SK-N-SH treated with all-trans-retinoic acid at 6 μM for 48 hours (cell line): ENCODE results near the gene AEN.

Experiments
- ATAC-seq: fragments of 200-7000 bp; cut with Tn5 transposase; 3 replicates; pipeline ENCODE4 v1.9.1; 2020; ENCODE audit warnings: mild to moderate bottlenecking, moderate library complexity
- ARNTL ChIP-seq: fragments of 450-650 bp; formaldehyde crosslinking; IDR thresholded peaks from 2 replicates; pipeline ENCODE4 v1.5.0; 2020; ENCODE audit warnings: low read depth, mild to moderate bottlenecking, moderate library complexity, borderline replicate concordance
- CSDC2 ChIP-seq: fragments of 250-450 bp; sonication (Bioruptor Pico); IDR thresholded peaks from 2 replicates; pipeline ENCODE4 v1.5.0; 2020; ENCODE audit warnings: mild to moderate bottlenecking, moderate library complexity
- ESRRG ChIP-seq: fragments of 250-450 bp; sonication (Bioruptor Pico); IDR thresholded peaks from 2 replicates; pipeline ENCODE4 v1.6.1; 2021; ENCODE audit warnings: mild to moderate bottlenecking
- GLIS3 ChIP-seq: fragments of 250-450 bp; sonication (Bioruptor Pico); IDR thresholded peaks from 2 replicates; pipeline ENCODE4 v1.5.0; 2020; ENCODE audit warnings: mild to moderate bottlenecking, moderate library complexity
- ISL1 ChIP-seq: fragments of 250-450 bp; sonication (Bioruptor Pico); IDR thresholded peaks from 2 replicates; pipeline ENCODE4 v2.1.2; 2022; ENCODE audit warnings: mild to moderate bottlenecking, moderate library complexity
- PPARA ChIP-seq: fragments of 250-450 bp; sonication (Bioruptor Pico); IDR thresholded peaks from 2 replicates; pipeline ENCODE4 v1.5.0; 2020; ENCODE audit warnings: mild to moderate bottlenecking, borderline replicate concordance
- RARB ChIP-seq: fragments of 250-450 bp; sonication (Bioruptor Pico); IDR thresholded peaks from 2 replicates; pipeline ENCODE4 v1.8.0; 2021; ENCODE audit warnings: mild to moderate bottlenecking, moderate library complexity
- SNAI2 ChIP-seq: fragments of 250-450 bp; sonication (Bioruptor Pico); IDR thresholded peaks from 2 replicates; pipeline ENCODE4 v1.5.0; 2020; ENCODE audit warnings: mild to moderate bottlenecking, moderate library complexity
- TCF4 ChIP-seq: fragments of 250-450 bp; sonication (Bioruptor Pico); IDR thresholded peaks from 2 replicates; pipeline ENCODE4 v1.8.0; 2021; ENCODE audit warnings: mild to moderate bottlenecking, moderate library complexity, borderline replicate concordance
- TOX ChIP-seq: fragments of 250-450 bp; sonication (Bioruptor Pico); IDR thresholded peaks from 2 replicates; pipeline ENCODE4 v1.8.0; 2021; ENCODE audit warnings: mild to moderate bottlenecking, moderate library complexity, borderline replicate concordance
- ZC3H10 ChIP-seq: fragments of 250-450 bp; sonication (Bioruptor Pico); IDR thresholded peaks from 2 replicates; pipeline ENCODE4 v1.5.1; 2021; ENCODE audit warnings: mild to moderate bottlenecking, moderate library complexity
- ZFP3 ChIP-seq: fragments of 250-450 bp; sonication (Bioruptor Pico); IDR thresholded peaks from 2 replicates; pipeline ENCODE4 v1.5.0; 2020; ENCODE audit warnings: mild to moderate bottlenecking, moderate library complexity
- ZNF565 ChIP-seq: fragments of 450-650 bp; formaldehyde crosslinking; conservative IDR thresholded peaks from 2 replicates; pipeline ENCODE4 v1.5.0; 2020; ENCODE audit warnings: low read depth, mild to moderate bottlenecking, moderate library complexity
- ZNF70 ChIP-seq: fragments of 450-650 bp; formaldehyde crosslinking; IDR thresholded peaks from 2 replicates; pipeline ENCODE4 v1.5.0; 2020; ENCODE audit warnings: mild to moderate bottlenecking, moderate library complexity
- ZNF8 ChIP-seq: fragments of 450-650 bp; formaldehyde crosslinking; IDR thresholded peaks from 2 replicates; pipeline ENCODE4 v1.5.0; 2020; ENCODE audit warnings: mild to moderate bottlenecking, moderate library complexity
- TF ChIP-seq, protein P1 (sequence below): fragments of 250-450 bp; sonication (Bioruptor Pico); IDR thresholded peaks from 2 replicates; pipeline ENCODE4 v1.8.0; 2020; ENCODE audit warnings: mild to moderate bottlenecking, moderate library complexity, borderline replicate concordance
- TF ChIP-seq, protein P2 (sequence below): fragments of 250-450 bp; sonication (Bioruptor Pico); IDR thresholded peaks from 2 replicates; pipeline ENCODE4 v1.5.1; 2020; ENCODE audit warnings: low read depth, mild to moderate bottlenecking, moderate library complexity
- TF ChIP-seq, protein P3 (sequence below): fragments of 250-450 bp; sonication (Bioruptor Pico); IDR thresholded peaks from 2 replicates; pipeline ENCODE4 v1.8.0; 2021; ENCODE audit warnings: low read depth, mild to moderate bottlenecking, moderate library complexity, borderline replicate concordance
- TF ChIP-seq, protein P4 (sequence below): fragments of 250-450 bp; sonication (Bioruptor Pico); IDR thresholded peaks from 2 replicates; pipeline ENCODE4 v1.5.0; 2020; ENCODE audit warnings: mild to moderate bottlenecking, moderate library complexity
- TF ChIP-seq, protein P5 (sequence below): fragments of 250-450 bp; sonication (Bioruptor Pico); IDR thresholded peaks from 2 replicates; pipeline ENCODE4 v1.5.1; 2021; ENCODE audit warnings: mild to moderate bottlenecking, moderate library complexity

AEN gene

DNA sequence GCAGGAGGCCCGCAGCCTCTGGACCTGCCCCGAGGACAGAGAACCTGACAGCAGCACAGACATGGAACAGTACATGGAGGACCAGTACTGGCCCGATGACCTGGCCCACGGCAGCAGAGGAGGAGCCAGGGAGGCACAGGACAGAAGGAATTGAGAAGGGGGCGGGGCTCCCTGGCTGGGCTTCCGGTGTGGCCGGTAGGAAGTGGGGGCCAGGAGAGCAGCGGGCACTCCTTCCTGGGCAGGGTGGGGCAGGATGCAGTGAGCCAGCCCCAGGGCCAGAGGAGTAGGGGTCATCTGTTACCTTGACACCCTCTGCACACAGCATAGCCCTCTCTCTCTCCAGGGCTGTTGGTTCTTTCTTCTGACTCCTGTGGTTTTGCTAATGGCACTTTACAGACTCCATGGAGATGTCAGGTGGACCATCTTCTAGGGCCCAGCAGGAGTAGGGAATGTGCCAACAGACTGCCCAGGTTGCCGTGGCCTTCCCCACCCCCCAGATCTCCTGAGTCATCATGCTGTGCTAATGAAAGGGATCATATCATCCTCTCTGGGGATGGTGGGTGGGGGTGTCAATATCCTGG is 9.1 kb downstream of the AEN start:
- peak; percentile 24; the same call in 1 of the 3 replicates for ATAC-seq
- TF ChIP-seq, protein P1, sequence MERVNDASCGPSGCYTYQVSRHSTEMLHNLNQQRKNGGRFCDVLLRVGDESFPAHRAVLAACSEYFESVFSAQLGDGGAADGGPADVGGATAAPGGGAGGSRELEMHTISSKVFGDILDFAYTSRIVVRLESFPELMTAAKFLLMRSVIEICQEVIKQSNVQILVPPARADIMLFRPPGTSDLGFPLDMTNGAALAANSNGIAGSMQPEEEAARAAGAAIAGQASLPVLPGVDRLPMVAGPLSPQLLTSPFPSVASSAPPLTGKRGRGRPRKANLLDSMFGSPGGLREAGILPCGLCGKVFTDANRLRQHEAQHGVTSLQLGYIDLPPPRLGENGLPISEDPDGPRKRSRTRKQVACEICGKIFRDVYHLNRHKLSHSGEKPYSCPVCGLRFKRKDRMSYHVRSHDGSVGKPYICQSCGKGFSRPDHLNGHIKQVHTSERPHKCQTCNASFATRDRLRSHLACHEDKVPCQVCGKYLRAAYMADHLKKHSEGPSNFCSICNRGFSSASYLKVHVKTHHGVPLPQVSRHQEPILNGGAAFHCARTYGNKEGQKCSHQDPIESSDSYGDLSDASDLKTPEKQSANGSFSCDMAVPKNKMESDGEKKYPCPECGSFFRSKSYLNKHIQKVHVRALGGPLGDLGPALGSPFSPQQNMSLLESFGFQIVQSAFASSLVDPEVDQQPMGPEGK (CRISPR knock-in tag) = no peak
- no peak for TF ChIP-seq TOX (CRISPR knock-in tag)
- no peak for TF ChIP-seq ZNF565
- TF ChIP-seq TCF4 (CRISPR knock-in tag) = no peak
- no peak for TF ChIP-seq ZNF8 (CRISPR knock-in tag)
- TF ChIP-seq, protein P2, sequence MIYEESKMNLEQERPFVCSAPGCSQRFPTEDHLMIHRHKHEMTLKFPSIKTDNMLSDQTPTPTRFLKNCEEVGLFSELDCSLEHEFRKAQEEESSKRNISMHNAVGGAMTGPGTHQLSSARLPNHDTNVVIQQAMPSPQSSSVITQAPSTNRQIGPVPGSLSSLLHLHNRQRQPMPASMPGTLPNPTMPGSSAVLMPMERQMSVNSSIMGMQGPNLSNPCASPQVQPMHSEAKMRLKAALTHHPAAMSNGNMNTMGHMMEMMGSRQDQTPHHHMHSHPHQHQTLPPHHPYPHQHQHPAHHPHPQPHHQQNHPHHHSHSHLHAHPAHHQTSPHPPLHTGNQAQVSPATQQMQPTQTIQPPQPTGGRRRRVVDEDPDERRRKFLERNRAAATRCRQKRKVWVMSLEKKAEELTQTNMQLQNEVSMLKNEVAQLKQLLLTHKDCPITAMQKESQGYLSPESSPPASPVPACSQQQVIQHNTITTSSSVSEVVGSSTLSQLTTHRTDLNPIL (CRISPR knock-in tag) = no peak
- TF ChIP-seq, protein P3, sequence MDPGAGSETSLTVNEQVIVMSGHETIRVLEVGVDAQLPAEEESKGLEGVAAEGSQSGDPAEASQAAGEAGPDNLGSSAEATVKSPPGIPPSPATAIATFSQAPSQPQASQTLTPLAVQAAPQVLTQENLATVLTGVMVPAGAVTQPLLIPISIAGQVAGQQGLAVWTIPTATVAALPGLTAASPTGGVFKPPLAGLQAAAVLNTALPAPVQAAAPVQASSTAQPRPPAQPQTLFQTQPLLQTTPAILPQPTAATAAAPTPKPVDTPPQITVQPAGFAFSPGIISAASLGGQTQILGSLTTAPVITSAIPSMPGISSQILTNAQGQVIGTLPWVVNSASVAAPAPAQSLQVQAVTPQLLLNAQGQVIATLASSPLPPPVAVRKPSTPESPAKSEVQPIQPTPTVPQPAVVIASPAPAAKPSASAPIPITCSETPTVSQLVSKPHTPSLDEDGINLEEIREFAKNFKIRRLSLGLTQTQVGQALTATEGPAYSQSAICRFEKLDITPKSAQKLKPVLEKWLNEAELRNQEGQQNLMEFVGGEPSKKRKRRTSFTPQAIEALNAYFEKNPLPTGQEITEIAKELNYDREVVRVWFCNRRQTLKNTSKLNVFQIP (CRISPR knock-in tag) = no peak
- TF ChIP-seq ISL1 (CRISPR knock-in tag) = no peak
- TF ChIP-seq ZFP3 (CRISPR knock-in tag) = no peak
- TF ChIP-seq SNAI2 = no peak
- TF ChIP-seq, all 23 proteins: peak for 0

DNA sequence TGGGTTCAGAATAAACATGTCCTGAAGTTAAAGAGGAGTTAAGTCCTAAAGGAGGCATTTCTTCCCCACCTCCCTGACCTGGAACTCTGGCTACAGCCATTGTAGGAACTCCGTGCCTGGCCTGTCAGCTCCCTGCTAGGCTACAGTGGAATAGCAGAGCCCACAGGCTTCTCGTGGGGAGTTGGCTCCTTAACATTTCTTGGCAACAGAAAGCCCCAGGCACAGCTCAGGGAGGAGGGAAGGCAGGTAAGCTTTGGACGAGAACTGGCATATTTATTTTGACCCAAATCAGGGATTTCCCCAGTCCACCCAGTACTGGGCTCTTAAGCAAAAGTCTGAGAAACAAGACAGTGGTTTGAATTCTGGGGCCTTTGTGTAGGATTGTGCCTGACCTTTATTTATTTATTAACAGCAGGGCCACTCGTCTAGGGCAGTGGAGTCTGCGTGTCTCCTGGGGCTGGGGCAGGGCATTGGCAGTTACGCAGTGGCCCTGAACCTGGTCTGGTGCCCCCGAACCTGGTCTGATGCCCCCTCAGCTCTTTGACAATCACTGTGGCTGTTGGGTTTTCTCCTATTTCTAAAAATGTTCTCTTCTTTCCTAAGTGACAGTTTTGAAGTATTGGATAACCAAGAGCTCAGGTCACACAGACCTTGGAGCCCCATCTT is 9.8 kb downstream of the AEN start:
- no peak for ATAC-seq
- no peak for TF ChIP-seq GLIS3 (CRISPR knock-in tag)
- TF ChIP-seq, protein P1 (CRISPR knock-in tag) = no peak
- TF ChIP-seq ARNTL (CRISPR knock-in tag) = no peak
- TF ChIP-seq SNAI2 = no peak
- TF ChIP-seq ZNF70 (CRISPR knock-in tag) = no peak
- TF ChIP-seq CSDC2 (CRISPR knock-in tag) = no peak
- TF ChIP-seq ZFP3 (CRISPR knock-in tag) = no peak
- TF ChIP-seq, protein P4, sequence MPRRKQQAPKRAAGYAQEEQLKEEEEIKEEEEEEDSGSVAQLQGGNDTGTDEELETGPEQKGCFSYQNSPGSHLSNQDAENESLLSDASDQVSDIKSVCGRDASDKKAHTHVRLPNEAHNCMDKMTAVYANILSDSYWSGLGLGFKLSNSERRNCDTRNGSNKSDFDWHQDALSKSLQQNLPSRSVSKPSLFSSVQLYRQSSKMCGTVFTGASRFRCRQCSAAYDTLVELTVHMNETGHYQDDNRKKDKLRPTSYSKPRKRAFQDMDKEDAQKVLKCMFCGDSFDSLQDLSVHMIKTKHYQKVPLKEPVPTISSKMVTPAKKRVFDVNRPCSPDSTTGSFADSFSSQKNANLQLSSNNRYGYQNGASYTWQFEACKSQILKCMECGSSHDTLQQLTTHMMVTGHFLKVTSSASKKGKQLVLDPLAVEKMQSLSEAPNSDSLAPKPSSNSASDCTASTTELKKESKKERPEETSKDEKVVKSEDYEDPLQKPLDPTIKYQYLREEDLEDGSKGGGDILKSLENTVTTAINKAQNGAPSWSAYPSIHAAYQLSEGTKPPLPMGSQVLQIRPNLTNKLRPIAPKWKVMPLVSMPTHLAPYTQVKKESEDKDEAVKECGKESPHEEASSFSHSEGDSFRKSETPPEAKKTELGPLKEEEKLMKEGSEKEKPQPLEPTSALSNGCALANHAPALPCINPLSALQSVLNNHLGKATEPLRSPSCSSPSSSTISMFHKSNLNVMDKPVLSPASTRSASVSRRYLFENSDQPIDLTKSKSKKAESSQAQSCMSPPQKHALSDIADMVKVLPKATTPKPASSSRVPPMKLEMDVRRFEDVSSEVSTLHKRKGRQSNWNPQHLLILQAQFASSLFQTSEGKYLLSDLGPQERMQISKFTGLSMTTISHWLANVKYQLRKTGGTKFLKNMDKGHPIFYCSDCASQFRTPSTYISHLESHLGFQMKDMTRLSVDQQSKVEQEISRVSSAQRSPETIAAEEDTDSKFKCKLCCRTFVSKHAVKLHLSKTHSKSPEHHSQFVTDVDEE = no peak
- TF ChIP-seq RARB (CRISPR knock-in tag) = no peak
- no peak for TF ChIP-seq TOX (CRISPR knock-in tag)
- no peak for TF ChIP-seq ZC3H10 (CRISPR knock-in tag)
- TF ChIP-seq, protein P5, sequence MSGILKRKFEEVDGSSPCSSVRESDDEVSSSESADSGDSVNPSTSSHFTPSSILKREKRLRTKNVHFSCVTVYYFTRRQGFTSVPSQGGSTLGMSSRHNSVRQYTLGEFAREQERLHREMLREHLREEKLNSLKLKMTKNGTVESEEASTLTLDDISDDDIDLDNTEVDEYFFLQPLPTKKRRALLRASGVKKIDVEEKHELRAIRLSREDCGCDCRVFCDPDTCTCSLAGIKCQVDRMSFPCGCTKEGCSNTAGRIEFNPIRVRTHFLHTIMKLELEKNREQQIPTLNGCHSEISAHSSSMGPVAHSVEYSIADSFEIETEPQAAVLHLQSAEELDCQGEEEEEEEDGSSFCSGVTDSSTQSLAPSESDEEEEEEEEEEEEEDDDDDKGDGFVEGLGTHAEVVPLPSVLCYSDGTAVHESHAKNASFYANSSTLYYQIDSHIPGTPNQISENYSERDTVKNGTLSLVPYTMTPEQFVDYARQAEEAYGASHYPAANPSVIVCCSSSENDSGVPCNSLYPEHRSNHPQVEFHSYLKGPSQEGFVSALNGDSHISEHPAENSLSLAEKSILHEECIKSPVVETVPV (CRISPR knock-in tag) = no peak
- no peak for TF ChIP-seq ESRRG (CRISPR knock-in tag)
- TF ChIP-seq PPARA = no peak
- TF ChIP-seq, protein P3 (CRISPR knock-in tag) = no peak
